ENCODE results near the gene WFDC6.

GRCh38 chr20:45485388-45485787 lies 53.9 kb downstream of the WFDC6 start:
- TF ChIP-seq CTCF (IDR thresholded peaks at IDR 0.05), result no peak
- TF ChIP-seq POLR2A (IDR thresholded peaks at IDR 0.05), result no peak

Measured in right lobe of liver (tissue), 4 donors.